ENCODE data around the gene PFAS.

The PFAS gene

GRCh38 chr17:8300226-8300625, 51.1 kb downstream of the PFAS start:
- in situ Hi-C loops (cut with MboI; ENCODE audit: low sequenced_read_pairs): no loop called here

GRCh38 chr17:8300627-8301242, 51.6 kb downstream of the PFAS start:
- in situ Hi-C loops (cut with MboI; ENCODE audit: low sequenced_read_pairs): no loop called here

- in situ Hi-C loops (cut with MboI; ENCODE audit: low sequenced_read_pairs): no loop called here
These were observed 61.6 kb downstream of the PFAS start for GRCh38 chr17:8310601-8311123.

- in situ Hi-C loops (cut with MboI; ENCODE audit: low sequenced_read_pairs): no loop called here
These were observed 62.2 kb downstream of the PFAS start for GRCh38 chr17:8311131-8311790.

DNA sequence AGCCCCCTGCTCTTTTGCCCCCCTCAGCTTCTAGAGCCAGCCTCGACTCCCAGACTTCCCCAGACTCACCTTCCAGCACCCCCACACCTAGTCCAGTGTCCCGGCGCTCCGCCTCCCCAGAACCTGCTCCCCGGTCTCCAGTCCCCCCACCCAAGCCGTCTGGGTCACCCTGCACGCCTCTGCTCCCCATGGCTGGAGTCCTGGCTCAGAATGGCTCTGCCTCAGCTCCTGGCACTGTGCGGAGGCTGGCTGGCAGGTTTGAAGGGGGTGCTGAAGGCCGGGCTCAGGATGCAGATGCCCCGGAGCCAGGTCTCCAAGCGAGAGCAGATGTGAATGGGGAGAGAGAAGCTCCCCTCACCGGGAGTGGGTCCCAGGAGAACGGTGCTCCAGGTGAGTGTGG, 63.2 kb downstream of the PFAS start:
- in situ Hi-C loops (cut with MboI; ENCODE audit: low sequenced_read_pairs): no loop called here

DNA sequence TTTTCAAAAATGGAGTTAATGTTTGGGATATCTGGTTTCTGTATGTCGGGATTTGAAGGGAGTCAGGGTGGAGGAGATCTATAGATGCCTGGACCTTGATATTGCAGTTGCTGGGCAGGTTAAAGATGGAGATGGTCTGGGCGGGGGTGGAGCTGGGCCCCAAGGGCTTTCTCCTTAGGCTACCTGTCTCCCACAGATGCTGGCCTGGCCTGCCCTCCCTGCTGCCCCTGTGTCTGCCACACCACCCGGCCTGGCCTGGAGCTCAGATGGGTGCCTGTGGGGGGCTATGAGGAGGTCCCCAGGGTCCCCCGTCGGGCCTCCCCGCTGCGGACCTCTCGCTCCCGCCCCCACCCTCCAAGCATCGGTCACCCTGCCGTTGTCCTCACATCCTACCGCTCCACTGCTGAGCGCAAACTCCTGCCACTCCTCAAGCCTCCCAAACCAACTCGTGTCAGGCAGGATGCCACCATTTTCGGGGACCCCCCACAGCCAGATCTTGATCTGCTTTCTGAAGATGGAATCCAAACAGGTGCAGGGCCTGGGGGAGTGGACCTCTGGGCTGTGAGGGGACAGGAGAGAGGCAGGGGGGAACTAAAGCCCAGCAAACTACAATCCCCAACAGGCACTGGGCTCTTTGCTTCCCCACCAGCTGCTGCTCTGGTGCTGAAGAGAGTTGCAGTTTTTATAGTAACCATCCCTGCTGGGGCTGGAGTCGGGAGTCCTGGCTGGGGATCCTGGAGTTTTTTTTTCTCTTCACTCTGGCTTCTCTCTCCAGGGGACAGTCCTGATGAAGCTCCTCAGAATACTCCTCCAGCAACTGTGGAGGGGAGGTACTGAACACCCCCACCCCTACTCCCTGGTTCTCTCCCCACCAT, 63.9 kb downstream of the PFAS start:
- in situ Hi-C loops (cut with MboI; ENCODE audit: low sequenced_read_pairs): no loop called here

DNA sequence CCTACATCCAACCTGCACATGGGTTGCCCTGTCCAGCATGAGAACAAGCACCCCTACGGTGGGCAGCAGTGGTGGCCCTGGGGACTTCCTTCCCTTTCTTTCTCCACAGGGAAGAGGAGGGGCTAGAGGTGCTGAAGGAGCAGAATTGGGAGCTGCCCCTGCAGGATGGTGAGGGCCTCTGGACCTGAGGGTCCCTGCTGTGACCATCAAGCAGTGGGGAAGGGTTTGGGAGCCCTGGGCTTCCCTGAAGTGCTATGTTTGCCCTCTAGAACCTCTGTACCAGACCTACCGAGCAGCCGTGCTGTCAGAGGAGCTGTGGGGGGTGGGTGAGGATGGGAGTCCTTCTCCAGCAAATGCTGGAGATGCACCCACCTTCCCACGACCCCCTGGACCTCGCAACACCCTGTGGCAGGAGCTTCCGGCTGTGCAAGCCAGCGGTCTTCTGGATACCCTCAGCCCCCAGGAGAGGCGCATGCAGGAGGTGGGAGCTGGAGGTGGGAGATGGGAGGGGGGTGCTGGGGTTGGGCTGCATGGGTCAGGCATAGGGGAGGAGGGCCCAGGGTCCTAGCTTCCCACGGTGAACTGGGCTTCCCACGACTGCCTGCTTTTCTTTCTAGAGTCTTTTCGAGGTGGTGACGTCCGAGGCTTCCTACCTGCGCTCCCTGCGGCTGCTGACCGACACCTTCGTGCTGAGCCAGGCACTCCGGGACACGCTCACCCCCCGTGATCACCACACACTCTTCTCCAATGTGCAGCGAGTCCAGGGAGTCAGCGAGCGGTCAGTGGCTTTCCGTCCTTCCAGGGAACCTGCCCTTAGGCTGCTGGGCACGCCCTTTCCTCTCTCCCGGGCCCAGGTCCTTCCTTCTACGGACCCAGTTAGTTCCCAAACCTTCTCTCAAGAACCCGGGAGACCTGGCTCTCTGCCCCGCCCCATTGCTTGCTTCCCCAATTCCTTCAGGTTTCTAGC, 66.0 kb downstream of the PFAS start:
- in situ Hi-C loops (cut with MboI; ENCODE audit: low sequenced_read_pairs): no loop called here

GRCh38 chr17:8315764-8316217, 66.7 kb downstream of the PFAS start:
- in situ Hi-C loops (cut with MboI; ENCODE audit: low sequenced_read_pairs): no loop called here

GRCh38 chr17:8318010-8318935, 69.2 kb downstream of the PFAS start:
- in situ Hi-C loops (cut with MboI; ENCODE audit: low sequenced_read_pairs): no loop called here
